ENCODE data around the gene MAPRE2.

- no peak for TF ChIP-seq CTCF (IDR thresholded peaks at IDR 0.05)
- TF ChIP-seq POLR2A (IDR thresholded peaks at IDR 0.05), result no peak
- no peak for TF ChIP-seq EP300 (IDR thresholded peaks at IDR 0.05)
- no peak for TF ChIP-seq POLR2AphosphoS5 (IDR thresholded peaks at IDR 0.05)
Observed at GRCh38 chr18:35095983-35096676, 54.9 kb downstream of the MAPRE2 start.

Measured in gastroesophageal sphincter (tissue), 3 donors.